ENCODE measurements around the gene CCDC57. TPM values are rescaled to one million over a fixed set of nuclear protein-coding genes. Genes with fewer than 3 reads are reported as not detected.
"Not testable (repeated sequence)": the region's sequence is repeated elsewhere in the genome, so short reads cannot be mapped to it uniquely, and the experiment has no call there.

Gene CCDC57
- total RNA-seq, 1 donor from 2014 or later, result 56.6 TPM

DNA sequence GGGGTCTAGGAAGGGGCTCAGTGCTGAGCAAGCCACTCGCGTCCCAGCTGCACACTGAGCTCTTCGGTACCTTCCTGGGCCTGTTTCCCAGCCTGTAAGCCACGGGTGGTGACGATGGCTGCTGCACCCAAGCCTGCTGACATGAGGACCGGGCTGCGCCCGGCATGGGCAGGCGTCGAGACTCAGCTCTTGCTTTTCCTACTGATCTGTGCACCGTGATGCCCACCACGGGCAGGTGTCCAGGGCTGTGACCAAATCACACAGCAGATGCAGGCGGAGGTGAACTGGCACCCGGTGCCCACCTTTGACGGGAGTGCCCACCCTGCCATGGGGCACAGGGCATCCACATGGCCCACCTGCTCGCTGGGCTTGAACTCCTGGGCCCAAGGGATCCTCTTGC, 17.9 kb downstream of the CCDC57 start:
- DNase-seq, result no peak

DNA sequence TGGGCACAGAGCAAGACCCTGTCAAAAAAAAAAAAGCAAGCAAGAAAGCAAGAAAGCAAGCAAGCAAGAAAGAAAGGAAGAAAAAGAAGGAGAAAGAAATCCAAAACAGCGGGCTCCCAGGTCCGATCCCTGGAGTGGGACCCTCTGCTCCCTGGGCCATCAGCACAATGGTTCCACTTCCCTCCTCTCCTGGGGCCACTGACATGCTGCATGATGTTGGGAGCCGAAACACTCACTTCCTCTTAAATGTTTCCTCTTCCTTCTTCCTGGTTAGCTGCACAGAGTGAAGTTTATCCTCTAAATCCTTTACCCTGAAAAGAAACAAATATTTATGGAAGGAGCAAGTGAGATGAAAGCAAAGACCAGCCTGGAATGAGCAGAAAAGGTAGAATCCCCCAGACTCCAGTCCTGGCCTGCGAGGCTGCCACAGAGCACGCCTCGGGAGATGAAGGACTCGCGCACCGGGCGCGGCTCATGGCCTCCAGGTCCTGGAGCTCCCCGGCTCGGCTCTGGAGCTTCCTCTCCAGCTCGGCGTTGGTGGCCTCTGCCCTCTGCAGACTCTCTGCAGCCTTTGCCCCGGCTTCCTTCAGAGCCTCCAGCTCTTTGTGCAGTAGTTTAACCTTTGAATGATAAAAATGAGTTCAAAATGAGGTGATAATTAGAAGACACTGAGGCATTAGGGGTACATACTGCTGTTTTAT, 19.0 kb downstream of the CCDC57 start:
- POLR2A ChIA-PET, result no interaction called here
- no peaks in the 10 kb centered on the region for H3K9me3 Mint-ChIP-seq
- no peak for ATAC-seq (ENCODE audit: low read depth)

More for the DNA sequence above, 17.9 kb downstream of the CCDC57 start:
- Mint-ChIP-seq H3K36me3 (ENCODE audit: low read depth) (peaks cover 34% of the 10 kb centered on the region), H3K27ac (no peak overlapping the region), H3K27me3 (no peaks in the 10 kb centered on the region), H3K4me1 (peaks cover 9% of the 10 kb centered on the region), H3K9me3 (no peaks in the 10 kb centered on the region), H3K4me3 (no peak overlapping the region)
- TF ChIP-seq, protein P1, sequence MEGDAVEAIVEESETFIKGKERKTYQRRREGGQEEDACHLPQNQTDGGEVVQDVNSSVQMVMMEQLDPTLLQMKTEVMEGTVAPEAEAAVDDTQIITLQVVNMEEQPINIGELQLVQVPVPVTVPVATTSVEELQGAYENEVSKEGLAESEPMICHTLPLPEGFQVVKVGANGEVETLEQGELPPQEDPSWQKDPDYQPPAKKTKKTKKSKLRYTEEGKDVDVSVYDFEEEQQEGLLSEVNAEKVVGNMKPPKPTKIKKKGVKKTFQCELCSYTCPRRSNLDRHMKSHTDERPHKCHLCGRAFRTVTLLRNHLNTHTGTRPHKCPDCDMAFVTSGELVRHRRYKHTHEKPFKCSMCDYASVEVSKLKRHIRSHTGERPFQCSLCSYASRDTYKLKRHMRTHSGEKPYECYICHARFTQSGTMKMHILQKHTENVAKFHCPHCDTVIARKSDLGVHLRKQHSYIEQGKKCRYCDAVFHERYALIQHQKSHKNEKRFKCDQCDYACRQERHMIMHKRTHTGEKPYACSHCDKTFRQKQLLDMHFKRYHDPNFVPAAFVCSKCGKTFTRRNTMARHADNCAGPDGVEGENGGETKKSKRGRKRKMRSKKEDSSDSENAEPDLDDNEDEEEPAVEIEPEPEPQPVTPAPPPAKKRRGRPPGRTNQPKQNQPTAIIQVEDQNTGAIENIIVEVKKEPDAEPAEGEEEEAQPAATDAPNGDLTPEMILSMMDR (IDR thresholded peaks at IDR 0.05), result no peak
- ChIA-PET CTCF (no interaction called here), POLR2A (no interaction called here)
- ATAC-seq (ENCODE audit: low read depth), result no peak
- intact Hi-C loops (cut with micrococcal nuclease), result no loop called here

DNA sequence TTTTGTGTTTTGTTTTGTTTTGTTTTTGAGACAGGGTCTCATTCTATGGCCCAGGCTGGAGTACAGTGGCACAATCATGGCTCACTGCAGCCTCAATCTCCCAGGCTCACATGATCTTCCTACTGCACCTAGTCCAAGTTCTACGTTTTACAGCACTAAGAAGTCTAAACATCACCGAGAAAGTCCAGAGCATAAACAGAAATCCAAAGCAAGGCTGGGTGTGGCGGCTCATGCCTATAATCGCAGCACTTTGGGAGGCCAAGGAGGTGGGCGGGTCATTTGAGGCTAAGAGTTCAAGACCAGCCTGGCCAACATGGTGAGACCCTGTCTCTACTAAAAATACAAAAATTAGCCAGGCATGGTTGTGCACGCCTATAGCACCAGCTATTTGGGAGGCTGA, 19.6 kb downstream of the CCDC57 start:
- H3K9me3 Mint-ChIP-seq; CTCF ChIA-PET; H3K27ac Mint-ChIP-seq; intact Hi-C loops (cut with micrococcal nuclease); POLR2A ChIA-PET; DNase-seq; H3K4me3 Mint-ChIP-seq; ATAC-seq (ENCODE audit: low read depth); H3K4me1 Mint-ChIP-seq; H3K27me3 Mint-ChIP-seq: not testable (repeated sequence)
- H3K36me3 Mint-ChIP-seq (ENCODE audit: low read depth), result peaks cover 32% of the 10 kb centered on the region

More for the DNA sequence above, 19.0 kb downstream of the CCDC57 start:
- CTCF ChIA-PET, result no interaction called here
- Mint-ChIP-seq H3K4me3 (no peak overlapping the region), H3K27me3 (no peaks in the 10 kb centered on the region), H3K27ac (no peak overlapping the region), H3K36me3 (ENCODE audit: low read depth) (peaks cover 34% of the 10 kb centered on the region), H3K4me1 (peaks cover 9% of the 10 kb centered on the region)
- intact Hi-C loops (cut with micrococcal nuclease), result no loop called here
- no peak for DNase-seq
- TF ChIP-seq, protein P1 (IDR thresholded peaks at IDR 0.05), result no peak

DNA sequence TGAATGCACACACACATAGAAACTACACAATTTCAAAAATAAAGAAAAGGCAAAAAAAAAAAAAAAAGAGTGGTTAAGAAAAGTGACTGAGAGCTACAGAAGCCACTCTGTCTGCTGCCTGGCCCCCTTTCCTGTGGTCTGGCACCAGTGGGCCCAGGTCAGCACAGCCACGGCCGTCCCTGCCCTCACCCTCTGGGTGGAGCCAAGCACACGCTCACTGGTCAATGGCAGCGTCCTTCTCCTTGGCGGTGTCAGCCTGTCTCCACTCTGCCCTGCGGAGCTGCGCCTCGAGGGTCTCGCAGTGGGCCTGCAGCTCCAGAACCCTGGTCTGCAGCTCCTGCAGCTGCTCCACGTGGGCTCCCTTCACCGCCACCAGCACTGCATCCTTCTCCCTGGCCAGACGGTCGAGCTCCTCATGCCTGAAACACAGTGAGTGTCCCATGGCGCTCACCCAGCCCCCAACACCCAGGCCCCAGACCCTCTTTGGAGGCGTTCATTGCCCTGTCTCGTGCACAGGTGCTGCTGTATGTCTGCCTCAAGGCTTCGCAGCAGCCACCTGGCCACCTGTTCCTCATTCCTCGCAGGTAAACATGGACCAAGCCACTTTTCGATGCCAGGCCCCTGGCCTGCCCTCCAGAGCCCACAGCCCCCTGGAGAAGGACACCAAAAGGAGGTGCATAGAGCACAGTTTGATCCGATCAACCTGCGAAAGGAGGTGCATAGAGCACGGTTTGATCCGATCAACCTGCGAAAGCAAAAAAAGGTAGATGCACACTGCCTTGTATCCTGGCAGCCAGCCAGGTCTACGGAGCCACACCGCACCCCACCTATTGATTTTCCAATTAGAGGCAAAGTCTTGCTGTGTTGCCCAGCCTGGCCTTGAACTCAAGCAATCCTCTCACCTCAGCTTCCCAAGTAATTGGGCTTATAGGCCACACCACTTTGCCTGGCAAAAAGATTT, 24.4 kb downstream of the CCDC57 start:
- POLR2A ChIA-PET, result interaction anchor here (0.7 kb wide), 1 partner anchor 32 kb away, joined by 4 read pairs; no protein-coding TSS in a partner anchor
- no peaks in the 10 kb centered on the region for H3K27me3 Mint-ChIP-seq
- H3K4me1 Mint-ChIP-seq, result peaks cover 1% of the 10 kb centered on the region
- intact Hi-C loops (cut with micrococcal nuclease), result no loop called here
- TF ChIP-seq, protein P1 (IDR thresholded peaks at IDR 0.05), result no peak
- DNase-seq (no peak), ATAC-seq (ENCODE audit: low read depth) (no peak)
- H3K9me3 Mint-ChIP-seq, result no peaks in the 10 kb centered on the region
- H3K27ac Mint-ChIP-seq, result no peak overlapping the region
- H3K4me3 Mint-ChIP-seq, result no peak overlapping the region
- CTCF ChIA-PET, result no interaction called here
- peaks cover 22% of the 10 kb centered on the region for H3K36me3 Mint-ChIP-seq (ENCODE audit: low read depth)

DNA sequence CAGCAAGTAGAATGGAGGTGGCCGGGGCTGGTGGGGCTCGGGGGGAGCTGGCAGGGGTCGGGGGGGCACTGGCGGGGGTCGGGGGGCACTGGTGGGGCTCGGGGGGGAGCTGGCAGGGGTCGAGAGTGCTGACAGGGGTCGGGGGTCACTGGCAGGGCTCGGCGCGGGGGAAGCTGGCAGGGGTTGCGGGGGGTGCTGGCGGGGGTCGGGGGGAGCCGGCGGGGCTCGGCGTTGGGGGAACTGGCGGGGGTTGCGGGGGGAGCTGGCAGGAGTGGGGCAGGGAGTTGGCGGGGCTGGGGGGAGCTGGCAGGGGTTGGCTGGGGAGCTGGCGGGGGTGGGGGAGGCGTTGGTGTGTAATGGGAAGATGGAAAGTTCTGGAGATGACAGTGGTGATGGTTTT, 25.1 kb downstream of the CCDC57 start:
- CTCF ChIA-PET, result no interaction called here

More for the DNA sequence above, 25.1 kb downstream of the CCDC57 start:
- H3K36me3 Mint-ChIP-seq (ENCODE audit: low read depth), result peaks cover 21% of the 10 kb centered on the region
- POLR2A ChIA-PET, result interaction anchor here (0.7 kb wide), 1 partner anchor 33 kb away, joined by 4 read pairs; no protein-coding TSS in a partner anchor
- H3K27ac Mint-ChIP-seq, result no peak overlapping the region
- H3K9me3 Mint-ChIP-seq, result no peaks in the 10 kb centered on the region
- H3K27me3 Mint-ChIP-seq, result no peaks in the 10 kb centered on the region
- TF ChIP-seq, protein P1 (IDR thresholded peaks at IDR 0.05), result no peak
- DNase-seq, result no peak
- no peaks in the 10 kb centered on the region for H3K4me1 Mint-ChIP-seq
- no peak for ATAC-seq (ENCODE audit: low read depth)
- intact Hi-C loops (cut with micrococcal nuclease), result no loop called here
- H3K4me3 Mint-ChIP-seq, result no peak overlapping the region

All from activated B cell treated with CpG ODN at 0.5 μM for 24 hours (primary cell).